PC-9 (cell line): ENCODE results near the gene ALG11. TPM values are rescaled to one million over a fixed set of nuclear protein-coding genes. Genes with fewer than 3 reads are reported as not detected.
A peak's percentile ranks its signal among the peaks of the same experiment; 100 is the strongest.

Experiments
- BruUV-seq: library from RNA; stranded (reverse); fragments of 400-500 nt; replicated peaks from 2 replicates; lab custom pipeline; 2021; lab: Mats Ljungman, UMichigan
- CTCF ChIA-PET: fragments of 300-600 bp; sonication (Branson Sonifier 250); formaldehyde crosslinking; loops from one replicate; lab custom pipeline; 2022; ENCODE audit warnings: antibody characterized with exemption; lab: Charles Lee
- POLR2A ChIA-PET: fragments of 300-600 bp; sonication (Branson Sonifier 250); formaldehyde crosslinking; loops from one replicate; lab custom pipeline; 2022; ENCODE audit warnings: antibody characterized with exemption; ENCODE audit not compliant: unreplicated experiment; lab: Charles Lee
- DNase-seq, 2 experiments: peaks; one replicate each; pipeline versions ENCODE4 v3.0.0 to v3.0.0-alpha.2; 2015 to 2022; ENCODE audit warnings: mixed read lengths in 1 of 2
- H2AFZ ChIP-seq: fragments of 200-600 bp; sonication (generic); 2 replicates; pipeline ENCODE4 v1.8.1; 2017; ENCODE audit warnings: antibody characterized with exemption
- H3F3A ChIP-seq: fragments of 200-600 bp; sonication (generic); 2 replicates; pipeline ENCODE4 v1.8.1; 2017; ENCODE audit warnings: antibody characterized with exemption, mild to moderate bottlenecking, low read depth; ENCODE audit not compliant: insufficient read depth
- H3K27ac ChIP-seq: fragments of 200-600 bp; sonication (generic); 2 replicates; pipeline ENCODE4 v1.6.1; 2016; ENCODE audit warnings: mixed run types
- H3K27me3 ChIP-seq: fragments of 200-600 bp; sonication (generic); 2 replicates; pipeline ENCODE4 v1.6.1; 2016; ENCODE audit warnings: low read depth, mixed run types; ENCODE audit not compliant: insufficient read depth
- H3K36me3 ChIP-seq: fragments of 200-600 bp; sonication (generic); 2 replicates; pipeline ENCODE4 v1.6.1; 2016; ENCODE audit warnings: low read depth, mixed run types
- H3K4me1 ChIP-seq: fragments of 200-600 bp; sonication (generic); replicated peaks from 2 replicates; pipeline ENCODE4 v1.6.1; 2016; ENCODE audit warnings: mixed run types; ENCODE audit not compliant: insufficient read depth
- H3K4me2 ChIP-seq: fragments of 200-600 bp; sonication (generic); 2 replicates; pipeline ENCODE4 v1.6.1; 2017; ENCODE audit warnings: mixed run types
- H3K4me3 ChIP-seq: fragments of 200-600 bp; sonication (generic); 2 replicates; pipeline ENCODE4 v1.6.1; 2016; ENCODE audit warnings: mixed run types
- H3K79me2 ChIP-seq: fragments of 200-600 bp; sonication (generic); 2 replicates; pipeline ENCODE4 v1.6.1; 2017; ENCODE audit warnings: low read depth, mixed run types
- H3K9me2 ChIP-seq: fragments of 200-600 bp; sonication (generic); 2 replicates; pipeline ENCODE4 v1.8.1; 2017; ENCODE audit warnings: mild to moderate bottlenecking; ENCODE audit not compliant: insufficient read depth
- H3K9me3 ChIP-seq: fragments of 200-600 bp; sonication (generic); 2 replicates; pipeline ENCODE4 v1.8.1; 2016; ENCODE audit warnings: low read depth; ENCODE audit not compliant: insufficient read depth
- H4K20me1 ChIP-seq: fragments of 200-600 bp; sonication (generic); 2 replicates; pipeline ENCODE4 v1.8.1; 2017; ENCODE audit not compliant: insufficient read depth
- CTCF ChIP-seq: fragments of 200-600 bp; sonication (generic); conservative IDR thresholded peaks from 2 replicates; pipeline ENCODE4 v1.6.1; 2017; ENCODE audit warnings: mixed run types, antibody characterized with exemption, mild to moderate bottlenecking, moderate library complexity
- EZH2 ChIP-seq: fragments of 200-600 bp; sonication (generic); IDR thresholded peaks from 2 replicates; pipeline ENCODE4 v1.8.0; 2017; ENCODE audit warnings: antibody characterized with exemption, low read depth
- intact Hi-C: fragments of 100-400 bp; cut with micrococcal nuclease; formaldehyde crosslinking; loops from one replicate; pipeline ENCODE4 v1.10.0; 2022; ENCODE audit not compliant: unreplicated experiment
- total RNA-seq: library from RNA; stranded (reverse); gene quantifications from 2 replicates; pipeline ENCODE4 v1.2.3, GENCODE V29; 2021

Gene ALG11
- total RNA-seq, 1 experiment from 2014 or later = 15.0 TPM

- Histone ChIP-seq H3K27me3 (peaks cover 4% of the 10 kb centered on the region; the same call in 1 of the 2 replicates), H3K4me1 (peaks cover 9% of the 10 kb centered on the region), H3K79me2 (peaks cover 38% of the 10 kb centered on the region), H3K36me3 (no peaks in the 10 kb centered on the region), H3K9me3 (no peaks in the 10 kb centered on the region), H3K9me2 (no peaks in the 10 kb centered on the region), H4K20me1 (no peaks in the 10 kb centered on the region), H3K27ac (peak within 1 kb of the TSS; percentile 41), H3K4me2 (peak within 1 kb of the TSS; percentile 84), H2AFZ (peak within 1 kb of the TSS; percentile 98), H3F3A (no peaks in the 10 kb centered on the region), H3K4me3 (peak within 1 kb of the TSS; percentile 97)
- no peak for TF ChIP-seq EZH2
- TF ChIP-seq CTCF = no peak
- BruUV-seq = no TSS peak
- POLR2A ChIA-PET = no interaction called here
- CTCF ChIA-PET = no interaction called here
- DNase-seq = no peak
- intact Hi-C loops = loop anchor here (5.0 kb wide), 1 partner anchor 441 kb away; the partner anchor contains the start of gene VPS36
Observed at GRCh38 chr13:52010890-52011631, 1.1 kb upstream of the ALG11 start, which contains the start of gene ATP7B. TSS of gene ATP7B (minus strand) at chr13:52011450. CDS start at chr13:52011337, 113 bp downstream.

- Histone ChIP-seq H3K9me3 (no peaks in the 10 kb centered on the region), H3K9me2 (no peaks in the 10 kb centered on the region), H3K79me2 (peaks cover 38% of the 10 kb centered on the region), H3K4me1 (peaks cover 9% of the 10 kb centered on the region), H3F3A (no peaks in the 10 kb centered on the region), H4K20me1 (no peaks in the 10 kb centered on the region), H2AFZ (peak overlapping the region; percentile 90), H3K4me2 (peak overlapping the region; percentile 76), H3K27ac (peak overlapping the region; percentile 41), H3K36me3 (no peaks in the 10 kb centered on the region), H3K4me3 (peak overlapping the region; percentile 97), H3K27me3 (peaks cover 2% of the 10 kb centered on the region; the same call in 1 of the 2 replicates)
- ChIA-PET CTCF (no interaction called here), POLR2A (interaction anchor here (0.6 kb wide), 2 partner anchors 214 to 573 kb away, joined by 3 to 5 read pairs; no protein-coding TSS in a partner anchor)
- intact Hi-C loops = loop anchor here (5.0 kb wide), 1 partner anchor 440 kb away; the partner anchor contains the start of gene VPS36
- TF ChIP-seq CTCF (no peak), EZH2 (no peak)
- no peak for DNase-seq
- BruUV-seq = no TSS peak
Observed at GRCh38 chr13:52012512-52012836, 276 bp downstream of the ALG11 start.

GRCh38 chr13:52016296-52016695, 4.1 kb downstream of the ALG11 start:
- CTCF ChIA-PET = no interaction called here
- TF ChIP-seq EZH2 = no peak
- TF ChIP-seq CTCF = no peak
- H3K9me2 ChIP-seq = no peaks in the 10 kb centered on the region
- no peak overlapping the region for H3K4me3 ChIP-seq
- POLR2A ChIA-PET = no interaction called here
- no peak overlapping the region for H3K27ac ChIP-seq
- H3K27me3 ChIP-seq = no peaks in the 10 kb centered on the region; the same call in 1 of the 2 replicates
- peaks cover 9% of the 10 kb centered on the region for H3K4me1 ChIP-seq
- H2AFZ ChIP-seq = no peak overlapping the region
- DNase-seq = no peak
- H3K9me3 ChIP-seq = no peaks in the 10 kb centered on the region
- intact Hi-C loops = no loop called here
- no TSS peak for BruUV-seq
- H4K20me1 ChIP-seq = no peaks in the 10 kb centered on the region
- no peaks in the 10 kb centered on the region for H3F3A ChIP-seq
- H3K4me2 ChIP-seq = no peak overlapping the region
- no peaks in the 10 kb centered on the region for H3K36me3 ChIP-seq
- H3K79me2 ChIP-seq = peaks cover 44% of the 10 kb centered on the region
